ENCODE results near the gene RHCG. TPM values are rescaled to one million over a fixed set of nuclear protein-coding genes. Genes with fewer than 3 reads are reported as not detected.

RHCG gene
- total and polyA plus RNA-seq, 2 of the 4 experiments (the other 2 are of a cell fraction), result not detected

DNA sequence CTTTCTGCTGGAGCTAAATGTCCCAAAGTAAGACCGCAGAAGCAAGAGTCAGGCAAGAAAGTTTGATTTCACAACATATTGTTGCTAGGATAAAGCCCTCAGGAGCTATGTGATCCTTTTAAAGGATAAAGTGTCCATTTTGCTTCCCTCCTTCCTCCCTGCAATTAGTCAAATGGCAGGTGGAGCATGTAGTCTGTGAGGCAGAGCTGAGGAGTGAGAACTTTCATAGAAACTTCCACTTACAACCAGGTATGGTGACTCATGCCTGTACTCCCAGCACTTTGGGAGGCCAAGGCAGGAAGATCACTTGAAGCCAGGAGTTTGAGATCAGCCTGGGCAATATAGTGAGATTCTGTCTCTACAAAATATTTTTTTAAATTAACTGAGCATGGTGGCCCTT, 25.2 kb upstream of the RHCG start:
- Histone ChIP-seq H2BK120ac (ENCODE audit: low read depth, low read length) (no peak overlapping the region), H3K4me3 (ENCODE audit: insufficient read depth, low read depth, low read length) (no peak overlapping the region), H3K4me2 (ENCODE audit: low read depth, low read length) (no peak overlapping the region), H3K4ac (ENCODE audit: low read depth, low read length) (no peak overlapping the region), H4K5ac (ENCODE audit: low read depth, low read length) (no peak overlapping the region), H3K23ac (ENCODE audit: low read depth, low read length) (no peak overlapping the region), H4K8ac (ENCODE audit: low read depth in 2 of 2, low read length in 2 of 2) (no peak overlapping the region), H3K9me3 (ENCODE audit: control insufficient read depth, insufficient read depth, low read length) (peaks cover 4% of the 10 kb centered on the region), H3K27ac (ENCODE audit: insufficient read depth, low read length) (no peak overlapping the region), H2AFZ (replicated peaks; ENCODE audit: low read length, poor library complexity) (no peak overlapping the region), H3K18ac (ENCODE audit: low read depth, low read length) (no peak overlapping the region), H2BK5ac (ENCODE audit: low read depth, low read length, poor library complexity, severe bottlenecking) (no peak overlapping the region), H4K20me1 (ENCODE audit: insufficient read depth, low read length) (no peaks in the 10 kb centered on the region), H3K27me3 (ENCODE audit: control insufficient read depth, insufficient read depth, low read length) (peaks cover 17% of the 10 kb centered on the region), H2AK9ac (replicated peaks; ENCODE audit: low read depth, low read length, poor library complexity) (no peak overlapping the region), H3K14ac (replicated peaks; ENCODE audit: low read depth, low read length) (no peak overlapping the region), H2BK20ac (ENCODE audit: low read depth, low read length) (no peak overlapping the region), H2AK5ac (ENCODE audit: low read depth, low read length) (no peak overlapping the region), H3K79me1 (ENCODE audit: low read depth in 1 of 2, low read length in 2 of 2) (no peaks in the 10 kb centered on the region), H3K36me3 (ENCODE audit: control insufficient read depth, insufficient read depth, low read length) (no peaks in the 10 kb centered on the region), H3K9me1 (ENCODE audit: insufficient read depth, low read length) (no peaks in the 10 kb centered on the region), H2BK15ac (ENCODE audit: low read depth, low read length) (no peak overlapping the region), H4K91ac (ENCODE audit: insufficient read depth, low read depth, low read length) (no peak overlapping the region), H3K56ac (ENCODE audit: extremely low read depth, insufficient read depth, low read length) (no peak overlapping the region), H3K9ac (ENCODE audit: low read depth, low read length) (no peak overlapping the region), H3K4me1 (ENCODE audit: control insufficient read depth, insufficient read depth, low read length) (no peaks in the 10 kb centered on the region)
- no TSS peak for BruUV-seq (replicated peaks)
- dilution Hi-C loops (cut with HindIII; ENCODE audit: low sequenced_read_pairs, unreplicated experiment) (no loop called here), intact Hi-C loops (cut with micrococcal nuclease) (no loop called here), in situ Hi-C loops (cut with MboI; ENCODE audit: low sequenced_read_pairs) (no loop called here)
- TF ChIP-seq FOS (IDR thresholded peaks at IDR 0.05; ENCODE audit: low read depth, low read length) (no peak), RCOR1 (IDR thresholded peaks at IDR 0.05; ENCODE audit: insufficient replicate concordance, low read length) (no peak), RFX5 (IDR thresholded peaks at IDR 0.05; ENCODE audit: low read depth, low read length) (no peak), BHLHE40 (IDR thresholded peaks at IDR 0.05; ENCODE audit: low read depth, low read length) (no peak), CHD1 (IDR thresholded peaks at IDR 0.05; ENCODE audit: low read depth, low read length) (no peak), CEBPB (IDR thresholded peaks at IDR 0.05; ENCODE audit: low read depth, low read length) (no peak), POLR2A (IDR thresholded peaks at IDR 0.05; ENCODE audit: low read depth, low read length) (no peak), SMC3 (IDR thresholded peaks at IDR 0.05; ENCODE audit: low read depth, low read length) (no peak), MAFK (IDR thresholded peaks at IDR 0.05; ENCODE audit: low read depth, low read length) (no peak), RAD21 (IDR thresholded peaks at IDR 0.05; ENCODE audit: low read length) (no peak), NFE2L2 (IDR thresholded peaks at IDR 0.05; ENCODE audit: low read depth, low read length) (no peak), MAZ (IDR thresholded peaks at IDR 0.05; ENCODE audit: borderline replicate concordance, low read depth, low read length) (no peak), MXI1 (IDR thresholded peaks at IDR 0.05; ENCODE audit: borderline replicate concordance, low read depth, low read length) (no peak)
- TF ChIP-seq, protein P1, sequence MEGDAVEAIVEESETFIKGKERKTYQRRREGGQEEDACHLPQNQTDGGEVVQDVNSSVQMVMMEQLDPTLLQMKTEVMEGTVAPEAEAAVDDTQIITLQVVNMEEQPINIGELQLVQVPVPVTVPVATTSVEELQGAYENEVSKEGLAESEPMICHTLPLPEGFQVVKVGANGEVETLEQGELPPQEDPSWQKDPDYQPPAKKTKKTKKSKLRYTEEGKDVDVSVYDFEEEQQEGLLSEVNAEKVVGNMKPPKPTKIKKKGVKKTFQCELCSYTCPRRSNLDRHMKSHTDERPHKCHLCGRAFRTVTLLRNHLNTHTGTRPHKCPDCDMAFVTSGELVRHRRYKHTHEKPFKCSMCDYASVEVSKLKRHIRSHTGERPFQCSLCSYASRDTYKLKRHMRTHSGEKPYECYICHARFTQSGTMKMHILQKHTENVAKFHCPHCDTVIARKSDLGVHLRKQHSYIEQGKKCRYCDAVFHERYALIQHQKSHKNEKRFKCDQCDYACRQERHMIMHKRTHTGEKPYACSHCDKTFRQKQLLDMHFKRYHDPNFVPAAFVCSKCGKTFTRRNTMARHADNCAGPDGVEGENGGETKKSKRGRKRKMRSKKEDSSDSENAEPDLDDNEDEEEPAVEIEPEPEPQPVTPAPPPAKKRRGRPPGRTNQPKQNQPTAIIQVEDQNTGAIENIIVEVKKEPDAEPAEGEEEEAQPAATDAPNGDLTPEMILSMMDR (conservative IDR thresholded peaks at IDR 0.05; ENCODE audit: low read depth, low read length), result no peak
- TF ChIP-seq, protein P2, sequence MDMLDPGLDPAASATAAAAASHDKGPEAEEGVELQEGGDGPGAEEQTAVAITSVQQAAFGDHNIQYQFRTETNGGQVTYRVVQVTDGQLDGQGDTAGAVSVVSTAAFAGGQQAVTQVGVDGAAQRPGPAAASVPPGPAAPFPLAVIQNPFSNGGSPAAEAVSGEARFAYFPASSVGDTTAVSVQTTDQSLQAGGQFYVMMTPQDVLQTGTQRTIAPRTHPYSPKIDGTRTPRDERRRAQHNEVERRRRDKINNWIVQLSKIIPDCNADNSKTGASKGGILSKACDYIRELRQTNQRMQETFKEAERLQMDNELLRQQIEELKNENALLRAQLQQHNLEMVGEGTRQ (IDR thresholded peaks at IDR 0.05; ENCODE audit: low read depth, low read length), result no peak
- TF ChIP-seq, protein P3, sequence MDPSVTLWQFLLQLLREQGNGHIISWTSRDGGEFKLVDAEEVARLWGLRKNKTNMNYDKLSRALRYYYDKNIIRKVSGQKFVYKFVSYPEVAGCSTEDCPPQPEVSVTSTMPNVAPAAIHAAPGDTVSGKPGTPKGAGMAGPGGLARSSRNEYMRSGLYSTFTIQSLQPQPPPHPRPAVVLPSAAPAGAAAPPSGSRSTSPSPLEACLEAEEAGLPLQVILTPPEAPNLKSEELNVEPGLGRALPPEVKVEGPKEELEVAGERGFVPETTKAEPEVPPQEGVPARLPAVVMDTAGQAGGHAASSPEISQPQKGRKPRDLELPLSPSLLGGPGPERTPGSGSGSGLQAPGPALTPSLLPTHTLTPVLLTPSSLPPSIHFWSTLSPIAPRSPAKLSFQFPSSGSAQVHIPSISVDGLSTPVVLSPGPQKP (IDR thresholded peaks at IDR 0.05; ENCODE audit: borderline replicate concordance, low read depth, low read length), result no peak
- ChIA-PET CTCF (no interaction called here), POLR2A (ENCODE audit: unreplicated experiment) (no interaction called here)
- no CpG with 5 or more reads among the region's 1 CpG for WGBS, 2 experiments (ENCODE audit: extremely low coverage in 2 of 2, insufficient read length in 1 of 2)
- DNase-seq (no peak), ATAC-seq (ENCODE audit: low read depth) (no peak)
